Activated T-helper 2 cell treated with anti-CD3 and anti-CD28 coated beads, Interferon-gamma antibody, Interleukin-2, Interleukin-4, amounts not matched to agents 10 μg/mL and 5 μg/mL and 100 μg/mL, durations not matched to agents 14 hours and 24 hours and 36 hours (primary cell): Measurements from ENCODE around the gene TXNL4A. TPM values are rescaled to one million over a fixed set of nuclear protein-coding genes. Genes with fewer than 3 reads are reported as not detected.

Experiments
- DNase-seq: peaks from one replicate; pipeline ENCODE4 v3.0.0; 2021; ENCODE audit warnings: low spot score
- H3K27ac Mint-ChIP-seq: one replicate; pipeline ENCODE4 v1.8.0; 2021; ENCODE audit warnings: mixed read lengths
- H3K27me3 Mint-ChIP-seq: one replicate; pipeline ENCODE4 v1.8.0; 2021; ENCODE audit warnings: low read depth, mixed read lengths
- H3K36me3 Mint-ChIP-seq: one replicate; pipeline ENCODE4 v1.8.0; 2021; ENCODE audit warnings: low read depth, mixed read lengths
- H3K4me1 Mint-ChIP-seq: one replicate; pipeline ENCODE4 v1.8.0; 2021; ENCODE audit warnings: low read depth, mixed read lengths
- H3K4me3 Mint-ChIP-seq: one replicate; pipeline ENCODE4 v1.8.0; 2021; ENCODE audit warnings: low read depth, mild to moderate bottlenecking, moderate library complexity, mixed read lengths
- H3K9me3 Mint-ChIP-seq: one replicate; pipeline ENCODE4 v1.8.0; 2021; ENCODE audit warnings: mixed read lengths
- intact Hi-C: fragments of 100-400 bp; cut with micrococcal nuclease; formaldehyde crosslinking; loops from one replicate; pipeline ENCODE4 v1.15.1; 2023
- total RNA-seq: library from RNA; stranded (reverse); gene quantifications from 2 replicates; pipeline ENCODE4 v1.2.3, GENCODE V29; 2022

Gene TXNL4A
- total RNA-seq, 1 donor from 2014 or later: 194 TPM

GRCh38 chr18:79987566-79987965 is 797 bp downstream of the TXNL4A start:
- peak overlapping the region; percentile 92 for H3K4me3 Mint-ChIP-seq
- H3K4me1 Mint-ChIP-seq: peaks cover 34% of the 10 kb centered on the region
- H3K36me3 Mint-ChIP-seq: peaks cover 38% of the 10 kb centered on the region
- intact Hi-C loops: loop anchor here (10.0 kb wide), 1 partner anchor 193 kb away; the partner anchor contains the start of gene KCNG2
- no peak for DNase-seq
- H3K27me3 Mint-ChIP-seq: no peaks in the 10 kb centered on the region
- peak overlapping the region; percentile 83 for H3K27ac Mint-ChIP-seq
- H3K9me3 Mint-ChIP-seq: no peaks in the 10 kb centered on the region

- intact Hi-C loops: loop anchor here (10.0 kb wide), 1 partner anchor 192 kb away; the partner anchor contains the start of gene KCNG2
- DNase-seq: no peak
- Mint-ChIP-seq H3K9me3 (no peaks in the 10 kb centered on the region), H3K27me3 (no peaks in the 10 kb centered on the region), H3K4me1 (peaks cover 42% of the 10 kb centered on the region), H3K36me3 (peaks cover 47% of the 10 kb centered on the region), H3K27ac (peak overlapping the region; percentile 62), H3K4me3 (peak overlapping the region; percentile 92)
Measured at GRCh38 chr18:79986726-79987125, 1.6 kb downstream of the TXNL4A start.

GRCh38 chr18:79985172-79985571 is 3.2 kb downstream of the TXNL4A start:
- Mint-ChIP-seq H3K36me3 (peaks cover 53% of the 10 kb centered on the region), H3K4me1 (peaks cover 44% of the 10 kb centered on the region), H3K4me3 (no peak overlapping the region), H3K9me3 (no peaks in the 10 kb centered on the region), H3K27me3 (no peaks in the 10 kb centered on the region), H3K27ac (no peak overlapping the region)
- intact Hi-C loops: loop anchor here (10.0 kb wide), 1 partner anchor 190 kb away; the partner anchor contains the start of gene KCNG2
- no peak for DNase-seq

- H3K4me1 Mint-ChIP-seq: peaks cover 48% of the 10 kb centered on the region
- H3K36me3 Mint-ChIP-seq: peaks cover 64% of the 10 kb centered on the region
- H3K4me3 Mint-ChIP-seq: no peak overlapping the region
- no peaks in the 10 kb centered on the region for H3K9me3 Mint-ChIP-seq
- H3K27ac Mint-ChIP-seq: peak overlapping the region; percentile 19
- intact Hi-C loops: loop anchor here (10.0 kb wide), 1 partner anchor 189 kb away; the partner anchor contains the start of gene KCNG2
- DNase-seq: no peak
- no peaks in the 10 kb centered on the region for H3K27me3 Mint-ChIP-seq
Measured at GRCh38 chr18:79983793-79984192, 4.6 kb downstream of the TXNL4A start.

GRCh38 chr18:79983253-79983652 is 5.1 kb downstream of the TXNL4A start:
- intact Hi-C loops: loop anchor here (10.0 kb wide), 1 partner anchor 188 kb away; the partner anchor contains the start of gene KCNG2
- DNase-seq: no peak
- Mint-ChIP-seq H3K4me3 (no peak overlapping the region), H3K36me3 (peaks cover 64% of the 10 kb centered on the region), H3K4me1 (peaks cover 48% of the 10 kb centered on the region), H3K27me3 (no peaks in the 10 kb centered on the region), H3K9me3 (no peaks in the 10 kb centered on the region), H3K27ac (peak overlapping the region; percentile 33)

- Mint-ChIP-seq H3K4me3 (no peak overlapping the region), H3K27me3 (no peaks in the 10 kb centered on the region), H3K27ac (no peak overlapping the region), H3K4me1 (peaks cover 48% of the 10 kb centered on the region), H3K9me3 (no peaks in the 10 kb centered on the region), H3K36me3 (peaks cover 63% of the 10 kb centered on the region)
- DNase-seq: no peak
- intact Hi-C loops: loop anchor here (10.0 kb wide), 1 partner anchor 188 kb away; the partner anchor contains the start of gene KCNG2
Measured at GRCh38 chr18:79982736-79983135, 5.6 kb downstream of the TXNL4A start.

GRCh38 chr18:79980585-79980984 is 7.8 kb downstream of the TXNL4A start:
- DNase-seq: no peak
- H3K4me1 Mint-ChIP-seq: peaks cover 36% of the 10 kb centered on the region
- no peaks in the 10 kb centered on the region for H3K27me3 Mint-ChIP-seq
- H3K36me3 Mint-ChIP-seq: peaks cover 52% of the 10 kb centered on the region
- H3K4me3 Mint-ChIP-seq: no peak overlapping the region
- H3K27ac Mint-ChIP-seq: no peak overlapping the region
- no peaks in the 10 kb centered on the region for H3K9me3 Mint-ChIP-seq
- intact Hi-C loops: loop anchor here (10.0 kb wide), 1 partner anchor 186 kb away; the partner anchor contains the start of gene KCNG2

- intact Hi-C loops: loop anchor here (10.0 kb wide), 1 partner anchor 185 kb away; the partner anchor contains the start of gene KCNG2
- DNase-seq: no peak
- H3K27ac Mint-ChIP-seq: no peak overlapping the region
- H3K4me1 Mint-ChIP-seq: peaks cover 30% of the 10 kb centered on the region
- H3K4me3 Mint-ChIP-seq: no peak overlapping the region
- no peaks in the 10 kb centered on the region for H3K27me3 Mint-ChIP-seq
- H3K36me3 Mint-ChIP-seq: peaks cover 52% of the 10 kb centered on the region
- no peaks in the 10 kb centered on the region for H3K9me3 Mint-ChIP-seq
Measured at GRCh38 chr18:79979843-79980242, 8.5 kb downstream of the TXNL4A start.

- Mint-ChIP-seq H3K27me3 (no peaks in the 10 kb centered on the region), H3K4me3 (no peak overlapping the region), H3K36me3 (peaks cover 61% of the 10 kb centered on the region), H3K27ac (no peak overlapping the region), H3K9me3 (no peaks in the 10 kb centered on the region), H3K4me1 (peaks cover 4% of the 10 kb centered on the region)
- DNase-seq: no peak
- intact Hi-C loops: no loop called here
Measured at GRCh38 chr18:79975985-79976680, 12.2 kb downstream of the TXNL4A start.

- no peak for DNase-seq
- no peak overlapping the region for H3K4me3 Mint-ChIP-seq
- H3K27me3 Mint-ChIP-seq: no peaks in the 10 kb centered on the region
- peaks cover 4% of the 10 kb centered on the region for H3K4me1 Mint-ChIP-seq
- intact Hi-C loops: no loop called here
- peaks cover 60% of the 10 kb centered on the region for H3K36me3 Mint-ChIP-seq
- H3K9me3 Mint-ChIP-seq: no peaks in the 10 kb centered on the region
- H3K27ac Mint-ChIP-seq: no peak overlapping the region
Measured at GRCh38 chr18:79975043-79975442, 13.3 kb downstream of the TXNL4A start.

GRCh38 chr18:79974025-79974654 is 14.2 kb downstream of the TXNL4A start:
- Mint-ChIP-seq H3K36me3 (peaks cover 55% of the 10 kb centered on the region), H3K27me3 (no peaks in the 10 kb centered on the region), H3K27ac (no peak overlapping the region), H3K4me3 (no peak overlapping the region), H3K4me1 (no peaks in the 10 kb centered on the region), H3K9me3 (no peaks in the 10 kb centered on the region)
- intact Hi-C loops: no loop called here
- DNase-seq: no peak

- intact Hi-C loops: no loop called here
- no peak overlapping the region for H3K27ac Mint-ChIP-seq
- no peaks in the 10 kb centered on the region for H3K4me1 Mint-ChIP-seq
- no peaks in the 10 kb centered on the region for H3K9me3 Mint-ChIP-seq
- no peak overlapping the region for H3K4me3 Mint-ChIP-seq
- peaks cover 55% of the 10 kb centered on the region for H3K36me3 Mint-ChIP-seq
- no peak for DNase-seq
- no peaks in the 10 kb centered on the region for H3K27me3 Mint-ChIP-seq
Measured at GRCh38 chr18:79973517-79973916, 14.8 kb downstream of the TXNL4A start.

- intact Hi-C loops: no loop called here
- no peaks in the 10 kb centered on the region for H3K4me1 Mint-ChIP-seq
- no peaks in the 10 kb centered on the region for H3K27me3 Mint-ChIP-seq
- no peaks in the 10 kb centered on the region for H3K9me3 Mint-ChIP-seq
- H3K36me3 Mint-ChIP-seq: peaks cover 55% of the 10 kb centered on the region
- DNase-seq: no peak
- H3K27ac Mint-ChIP-seq: no peak overlapping the region
- no peak overlapping the region for H3K4me3 Mint-ChIP-seq
Measured at GRCh38 chr18:79972720-79973119, 15.6 kb downstream of the TXNL4A start.
